Glutamatergic neuron (in vitro differentiated cells): ENCODE measurements around the gene SUN1. TPM values are rescaled to one million over a fixed set of nuclear protein-coding genes. Genes with fewer than 3 reads are reported as not detected.

Experiments used
- DNase-seq: peaks from one replicate; pipeline ENCODE4 v3.0.0; 2022
- H3K27ac Mint-ChIP-seq: one replicate; pipeline ENCODE4 v1.8.0; 2020; ENCODE audit warnings: mild to moderate bottlenecking, mixed read lengths, inconsistent platforms; ENCODE audit not compliant: unreplicated experiment
- H3K27me3 Mint-ChIP-seq: one replicate; pipeline ENCODE4 v1.8.0; 2020; ENCODE audit warnings: mild to moderate bottlenecking, moderate library complexity, mixed read lengths, inconsistent platforms; ENCODE audit not compliant: unreplicated experiment
- H3K36me3 Mint-ChIP-seq: one replicate; pipeline ENCODE4 v1.8.0; 2020; ENCODE audit warnings: mild to moderate bottlenecking, mixed read lengths, inconsistent platforms; ENCODE audit not compliant: unreplicated experiment
- H3K4me1 Mint-ChIP-seq: one replicate; pipeline ENCODE4 v1.8.0; 2020; ENCODE audit warnings: mild to moderate bottlenecking, low read depth, mixed read lengths, inconsistent platforms; ENCODE audit not compliant: unreplicated experiment
- H3K4me3 Mint-ChIP-seq: one replicate; pipeline ENCODE4 v1.8.0; 2020; ENCODE audit warnings: mild to moderate bottlenecking, mixed read lengths, inconsistent platforms; ENCODE audit not compliant: unreplicated experiment
- H3K9me3 Mint-ChIP-seq: one replicate; pipeline ENCODE4 v1.8.0; 2020; ENCODE audit warnings: mild to moderate bottlenecking, moderate library complexity, mixed read lengths, inconsistent platforms; ENCODE audit not compliant: unreplicated experiment
- CTCF ChIP-seq: fragments of 200-600 bp; sonication (generic); IDR thresholded peaks from one replicate; pipeline ENCODE4 v1.5.0; 2021; ENCODE audit not compliant: partially characterized antibody, unreplicated experiment
- total RNA-seq: library from RNA; stranded (reverse); fragmentation: NEBNext Ultra II Directional; extraction: Animal tissue kit (Norgen Biotek cat#: 25700); gene quantifications from one replicate; pipeline ENCODE4 v1.2.1, GENCODE V29; 2021; ENCODE audit not compliant: unreplicated experiment

SUN1 gene
- total RNA-seq, 1 donor from 2014 or later, result 879 TPM

DNA sequence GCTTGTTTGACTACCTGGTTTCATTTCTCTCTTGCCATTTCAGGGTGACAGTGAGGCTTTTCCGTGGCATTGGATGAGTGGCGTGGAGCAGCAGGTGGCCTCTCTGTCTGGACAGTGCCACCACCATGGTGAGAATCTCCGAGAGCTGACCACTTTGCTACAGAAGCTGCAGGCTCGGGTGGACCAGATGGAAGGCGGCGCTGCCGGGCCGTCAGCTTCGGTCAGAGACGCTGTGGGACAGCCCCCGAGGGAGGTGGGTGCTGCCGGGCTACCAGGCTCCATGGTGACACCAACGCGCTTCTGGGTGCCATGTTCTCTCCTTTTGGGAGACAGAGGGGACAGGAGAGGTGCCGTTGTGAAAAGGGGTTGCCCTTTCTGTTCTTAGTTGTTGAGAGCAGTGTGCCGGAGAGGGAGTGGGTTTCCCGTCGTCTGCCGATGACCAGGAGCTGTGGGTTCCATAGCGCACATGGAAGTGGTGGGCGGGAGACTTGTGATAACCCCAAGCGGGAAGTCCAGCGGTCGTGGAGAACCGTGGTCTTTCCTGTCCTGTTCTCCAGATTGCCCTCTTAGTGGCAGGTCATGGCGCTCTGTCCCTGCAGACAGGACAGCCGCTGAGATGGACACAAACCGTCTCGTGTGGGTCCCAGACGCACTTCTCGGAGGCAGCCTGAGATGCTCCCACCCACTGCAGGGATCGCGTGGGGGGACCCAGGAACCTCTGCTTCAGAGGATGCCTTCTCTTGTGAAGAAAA lies 21.3 kb downstream of the SUN1 start:
- TF ChIP-seq CTCF, result no peak
- Mint-ChIP-seq H3K4me3 (no peak overlapping the region), H3K36me3 (peaks cover 13% of the 10 kb centered on the region), H3K27ac (peak overlapping the region; percentile 77), H3K9me3 (peaks cover 20% of the 10 kb centered on the region), H3K27me3 (peaks cover 17% of the 10 kb centered on the region), H3K4me1 (peaks cover 7% of the 10 kb centered on the region)
- no peak for DNase-seq

- H3K4me3 Mint-ChIP-seq, result no peak overlapping the region
- H3K9me3 Mint-ChIP-seq, result peaks cover 18% of the 10 kb centered on the region
- peaks cover 10% of the 10 kb centered on the region for H3K4me1 Mint-ChIP-seq
- DNase-seq, result no peak
- H3K36me3 Mint-ChIP-seq, result peaks cover 14% of the 10 kb centered on the region
- peaks cover 16% of the 10 kb centered on the region for H3K27me3 Mint-ChIP-seq
- no peak overlapping the region for H3K27ac Mint-ChIP-seq
- TF ChIP-seq CTCF, result no peak
Measured at GRCh38 chr7:854118-854775, 22.0 kb downstream of the SUN1 start.

- peaks cover 17% of the 10 kb centered on the region for H3K27me3 Mint-ChIP-seq
- H3K27ac Mint-ChIP-seq, result peak overlapping the region; percentile 28
- peaks cover 18% of the 10 kb centered on the region for H3K4me1 Mint-ChIP-seq
- H3K36me3 Mint-ChIP-seq, result peaks cover 9% of the 10 kb centered on the region
- peaks cover 17% of the 10 kb centered on the region for H3K9me3 Mint-ChIP-seq
- no peak for TF ChIP-seq CTCF
- DNase-seq, result no peak
- no peak overlapping the region for H3K4me3 Mint-ChIP-seq
Measured at GRCh38 chr7:855686-856369, 23.6 kb downstream of the SUN1 start.

- peaks cover 21% of the 10 kb centered on the region for H3K9me3 Mint-ChIP-seq
- H3K4me3 Mint-ChIP-seq, result no peak overlapping the region
- no peak overlapping the region for H3K27ac Mint-ChIP-seq
- peaks cover 20% of the 10 kb centered on the region for H3K27me3 Mint-ChIP-seq
- H3K4me1 Mint-ChIP-seq, result peaks cover 24% of the 10 kb centered on the region
- H3K36me3 Mint-ChIP-seq, result peaks cover 15% of the 10 kb centered on the region
- no peak for TF ChIP-seq CTCF
- DNase-seq, result no peak
Measured at GRCh38 chr7:856444-857095, 24.3 kb downstream of the SUN1 start.
